Measurements from ENCODE around the gene ANGEL1.

ANGEL1 gene

GRCh38 chr14:76742185-76742584, 70.5 kb downstream of the ANGEL1 start:
- H3K27me3 ChIP-seq (ENCODE audit: control insufficient read depth in 1 of 2, insufficient read depth in 2 of 2, low read length in 2 of 2) = no peaks in the 10 kb centered on the region
- H3K36me3 ChIP-seq (ENCODE audit: control insufficient read depth in 2 of 2, insufficient read depth in 2 of 2, low read length in 2 of 2) = no peaks in the 10 kb centered on the region
- H3K4me1 ChIP-seq (ENCODE audit: control insufficient read depth, insufficient read depth, low read length) = no peaks in the 10 kb centered on the region
- H3K9ac ChIP-seq (ENCODE audit: low read length in 2 of 2) = no peak overlapping the region
- peaks cover 0 to 4% of the 10 kb centered on the region in 2 donors for H3K9me3 ChIP-seq (ENCODE audit: control insufficient read depth in 2 of 2, low read length in 2 of 2)
- H3K27ac ChIP-seq (ENCODE audit: low read length) = no peak overlapping the region
- no peak overlapping the region for H3K4me3 ChIP-seq (ENCODE audit: low read length in 2 of 2)

DNA sequence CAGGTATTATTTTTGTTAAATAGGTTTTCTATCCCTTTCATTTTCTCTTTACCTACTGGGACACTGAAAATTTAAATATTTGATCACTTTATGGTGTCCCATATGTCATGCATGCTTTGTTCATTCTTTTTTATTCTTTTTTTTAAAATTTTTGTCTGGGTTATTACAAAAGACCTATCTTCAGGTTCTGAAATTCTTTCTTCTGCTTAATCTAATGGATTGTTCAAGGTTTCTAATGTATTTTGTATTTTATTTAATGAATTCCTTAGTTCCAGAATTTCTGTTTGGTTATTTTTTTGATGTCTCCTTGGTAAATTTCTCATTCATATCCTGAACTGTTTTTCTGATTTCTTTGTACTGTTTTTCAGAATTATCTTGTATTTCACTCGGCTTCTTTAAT, 71.6 kb downstream of the ANGEL1 start:
- Histone ChIP-seq H3K9ac (ENCODE audit: low read length in 2 of 2) (no peak overlapping the region), H3K4me3 (ENCODE audit: low read length in 2 of 2) (no peak overlapping the region), H3K27me3 (ENCODE audit: control insufficient read depth in 1 of 2, insufficient read depth in 2 of 2, low read length in 2 of 2) (no peaks in the 10 kb centered on the region), H3K9me3 (ENCODE audit: control insufficient read depth in 2 of 2, low read length in 2 of 2) (peaks cover 0 to 4% of the 10 kb centered on the region in 2 donors), H3K36me3 (ENCODE audit: control insufficient read depth in 2 of 2, insufficient read depth in 2 of 2, low read length in 2 of 2) (no peaks in the 10 kb centered on the region), H3K4me1 (ENCODE audit: control insufficient read depth, insufficient read depth, low read length) (no peaks in the 10 kb centered on the region), H3K27ac (ENCODE audit: low read length) (no peak overlapping the region)
